Testis (tissue), 3 donors: ENCODE data around the gene HLA-C. TPM values are rescaled to one million over a fixed set of nuclear protein-coding genes. Genes with fewer than 3 reads are reported as not detected.

ENCODE experiments used
- DNase-seq: peaks from one replicate; pipeline ENCODE4 v3.0.0-alpha.2; 2019
- H3K27ac ChIP-seq, 2 donors: fragments of 200-600 bp; sonication (generic); one replicate each; pipeline ENCODE4 v1.5.1; 2019
- H3K27me3 ChIP-seq: fragments of 200-600 bp; sonication (generic); one replicate; pipeline ENCODE4 v1.5.1; 2019
- H3K36me3 ChIP-seq: fragments of 200-600 bp; sonication (generic); one replicate; pipeline ENCODE4 v1.5.1; 2017; ENCODE audit warnings: low read depth; ENCODE audit errors: missing control alignments
- H3K4me1 ChIP-seq: fragments of 200-600 bp; sonication (generic); one replicate; pipeline ENCODE4 v1.5.1; 2019
- H3K4me3 ChIP-seq, 2 donors: fragments of 200-600 bp; sonication (generic); one replicate each; pipeline ENCODE4 v1.5.1; 2017 to 2019
- H3K9me3 ChIP-seq: fragments of 200-600 bp; sonication (generic); one replicate; pipeline ENCODE4 v1.5.1; 2017
- CTCF ChIP-seq, 3 experiments: fragments of 450-650 bp in 2 of 3; fragments of 200-600 bp in 1 of 3; sonication (generic) in 1 of 3; IDR thresholded peaks; one replicate each; pipeline ENCODE4 v1.5.1; 2016 to 2019; ENCODE audit warnings: antibody characterized with exemption in 3 of 3, mild to moderate bottlenecking in 2 of 3, moderate library complexity in 1 of 3
- POLR2A ChIP-seq: fragments of 450-650 bp; IDR thresholded peaks from one replicate; pipeline ENCODE4 v1.6.1; 2017; ENCODE audit warnings: antibody characterized with exemption, mild to moderate bottlenecking, moderate library complexity
- WGBS, 2 donors: methylation state at CpG; one replicate each; pipeline ENCODE4 v1.1.5; 2018; 5-methylcytosine and 5-hydroxymethylcytosine counted together
- intact Hi-C: fragments of 100-400 bp; cut with DNase I; formaldehyde crosslinking; loops from one replicate; pipeline ENCODE4 v1.15.1; 2023; ENCODE audit warnings: low total_unique reads
- polyA plus RNA-seq: library from polyadenylated mRNA; stranded (reverse); fragments of 350-450 nt; fragmentation: Illumina TruSeq; extraction: RNeasy Lipid Tissue Mini Kit (QIAGEN cat#74804); gene quantifications from one replicate; pipeline ENCODE4 v1.2.3, GENCODE V29; 2014; ENCODE audit warnings: low read depth, low replicate concordance; ENCODE audit not compliant: insufficient read depth
- total RNA-seq, 2 donors: library from RNA; depleted of rRNA; stranded (reverse); fragments of >200 nt; gene quantifications; one replicate each; pipeline ENCODE4 v1.2.3, GENCODE V29; 2016

Gene HLA-C
- total and polyA plus RNA-seq, 3 donors from 2014 or later: 104 to 213 (median 135) TPM

- H3K9me3 ChIP-seq: no peaks in the 10 kb centered on the region
- intact Hi-C loops: no loop called here
- peak overlapping the region; percentile 81 to 95 for H3K27ac ChIP-seq
- H3K36me3 ChIP-seq: no peaks in the 10 kb centered on the region
- TF ChIP-seq CTCF (IDR thresholded peaks at IDR 0.05) (no peak), POLR2A (no peak)
- no peaks in the 10 kb centered on the region for H3K4me1 ChIP-seq
- no peaks in the 10 kb centered on the region for H3K27me3 ChIP-seq
- peak overlapping the region in 1 of 2 donors; percentile 76 for H3K4me3 ChIP-seq
- 25 to 48% methylated on average over 10 of the region's 10 CpGs for WGBS, 2 donors
- DNase-seq: peak; percentile 24
These were observed 1.1 kb upstream of the HLA-C start for GRCh38 chr6:31272836-31273626.

- intact Hi-C loops: no loop called here
- TF ChIP-seq CTCF (IDR thresholded peaks at IDR 0.05) (no peak), POLR2A (no peak)
- peak overlapping the region; percentile 76 for H3K4me3 ChIP-seq
- H3K4me1 ChIP-seq: no peaks in the 10 kb centered on the region
- no peaks in the 10 kb centered on the region for H3K27me3 ChIP-seq
- peak overlapping the region; percentile 81 to 95 for H3K27ac ChIP-seq
- WGBS, 2 donors: 3 to 17% methylated on average over 4 of the region's 4 CpGs
- H3K36me3 ChIP-seq: no peaks in the 10 kb centered on the region
- DNase-seq: no peak
- no peaks in the 10 kb centered on the region for H3K9me3 ChIP-seq
These were observed 544 bp upstream of the HLA-C start for GRCh38 chr6:31272436-31272835.

- peak overlapping the region; percentile 76 for H3K4me3 ChIP-seq
These were observed 878 bp downstream of the HLA-C start for GRCh38 chr6:31270788-31271640.

DNA sequence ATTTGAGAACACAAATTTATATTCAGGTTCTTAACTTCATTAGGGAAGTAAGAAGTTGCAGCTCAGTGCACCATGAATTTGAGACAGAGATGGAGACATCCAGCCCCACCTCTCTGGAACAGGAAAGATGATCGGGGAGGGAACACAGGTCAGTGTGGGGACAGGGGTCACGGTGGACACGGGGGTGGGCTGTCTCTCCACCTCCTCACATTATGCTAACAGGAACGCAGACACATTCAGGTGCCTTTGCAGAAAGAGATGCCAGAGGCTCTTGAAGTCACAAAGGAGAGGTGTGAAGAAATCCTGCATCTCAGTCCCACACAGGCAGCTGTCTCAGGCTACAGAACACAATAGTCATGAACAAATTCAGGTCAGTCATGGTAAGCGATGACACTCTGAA is 3.1 kb downstream of the HLA-C start:
- no peaks in the 10 kb centered on the region for H3K9me3 ChIP-seq
- intact Hi-C loops: no loop called here
- no peak overlapping the region for H3K4me3 ChIP-seq
- 54 to 66% methylated on average over 5 of the region's 5 CpGs for WGBS, 2 donors
- DNase-seq: no peak
- H3K4me1 ChIP-seq: no peaks in the 10 kb centered on the region
- no peaks in the 10 kb centered on the region for H3K27me3 ChIP-seq
- no peak for TF ChIP-seq POLR2A
- no peak for TF ChIP-seq CTCF (IDR thresholded peaks at IDR 0.05)
- H3K36me3 ChIP-seq: no peaks in the 10 kb centered on the region
- no peak overlapping the region for H3K27ac ChIP-seq

More at GRCh38 chr6:31270788-31271640, 878 bp downstream of the HLA-C start:
- TF ChIP-seq POLR2A (no peak), CTCF (IDR thresholded peaks at IDR 0.05) (no peak)
- intact Hi-C loops: loop anchor here (2.0 kb wide), 1 partner anchor 84 kb away; no protein-coding TSS in a partner anchor
- peak; percentile 23 for DNase-seq
- H3K4me1 ChIP-seq: no peaks in the 10 kb centered on the region
- no peaks in the 10 kb centered on the region for H3K9me3 ChIP-seq
- H3K27me3 ChIP-seq: no peaks in the 10 kb centered on the region
- H3K27ac ChIP-seq: peak overlapping the region; percentile 81 to 95
- 10 to 13% methylated on average over 17 to 43 of the region's 62 CpGs for WGBS, 2 donors
- no peaks in the 10 kb centered on the region for H3K36me3 ChIP-seq
